Naive B cell (primary cell): ENCODE measurements around the gene RUFY1. TPM values are rescaled to one million over a fixed set of nuclear protein-coding genes. Genes with fewer than 3 reads are reported as not detected.
A peak's percentile ranks its signal among the peaks of the same experiment; 100 is the strongest.
"Not testable (repeated sequence)": the region's sequence is repeated elsewhere in the genome, so short reads cannot be mapped to it uniquely, and the experiment has no call there.

Experiments used
- ATAC-seq, 2 donors: fragments of 150-1000 bp; cut with Tn5 transposase; 2 replicates each; pipeline ENCODE4 v1.10.0; 2021; ENCODE audit warnings: low read depth in 2 of 2, mild to moderate bottlenecking in 2 of 2, moderate library complexity in 2 of 2
- DNase-seq: peaks from one replicate; pipeline ENCODE4 v3.0.0; 2022
- H3K27ac Mint-ChIP-seq, 6 donors: one replicate each; pipeline ENCODE4 v1.8.0; 2020 to 2022; ENCODE audit warnings: mild to moderate bottlenecking in 6 of 6, mixed read lengths in 6 of 6, moderate library complexity in 5 of 6, inconsistent platforms in 2 of 6
- H3K27me3 Mint-ChIP-seq, 3 donors: one replicate each; pipeline ENCODE4 v1.8.0; 2021 to 2022; ENCODE audit warnings: mixed read lengths in 3 of 3, mild to moderate bottlenecking in 1 of 3
- H3K36me3 Mint-ChIP-seq, 2 donors: one replicate each; pipeline ENCODE4 v1.8.0; 2020 to 2022; ENCODE audit warnings: mixed read lengths in 2 of 2, inconsistent platforms in 1 of 2, mild to moderate bottlenecking in 1 of 2
- H3K4me1 Mint-ChIP-seq, 3 donors: one replicate each; pipeline ENCODE4 v1.8.0; 2020 to 2022; ENCODE audit warnings: mixed read lengths in 3 of 3, inconsistent platforms in 1 of 3, mild to moderate bottlenecking in 1 of 3, moderate library complexity in 1 of 3
- H3K4me3 Mint-ChIP-seq, 8 donors: one replicate each; pipeline ENCODE4 v1.8.0; 2020 to 2022; ENCODE audit warnings: mild to moderate bottlenecking in 8 of 8, mixed read lengths in 8 of 8, moderate library complexity in 8 of 8, inconsistent platforms in 2 of 8
- H3K9me3 Mint-ChIP-seq, 7 donors: one replicate each; pipeline ENCODE4 v1.8.0; 2020 to 2022; ENCODE audit warnings: mixed read lengths in 7 of 7, mild to moderate bottlenecking in 5 of 7, inconsistent platforms in 2 of 7, moderate library complexity in 1 of 7
- polyA plus RNA-seq, 6 donors: library from polyadenylated mRNA; unstranded; fragments of 300-500 nt; fragmentation: Illumina TruSeq; gene quantifications; one replicate each; pipeline ENCODE4 v1.2.3, GENCODE V29; 2021; ENCODE audit warnings: low read depth in 6 of 6

The RUFY1 gene
- polyA plus RNA-seq, 6 donors from 2014 or later, result 12.9 to 63.5 (median 42.2) TPM

GRCh38 chr5:179554981-179555380 is 4.6 kb downstream of the RUFY1 start:
- Mint-ChIP-seq H3K4me1 (peaks cover 28 to 70% (median 33%) of the 10 kb centered on the region in 3 donors), H3K36me3 (no peaks in the 10 kb centered on the region), H3K27me3 (no peaks in the 10 kb centered on the region), H3K27ac (peak overlapping the region in 1 of 6 donors; percentile 66), H3K9me3 (peaks cover 0 to 2% (median 0%) of the 10 kb centered on the region in 7 donors), H3K4me3 (peak overlapping the region in 2 of 8 donors; percentile 2 to 33)
- DNase-seq (no peak), ATAC-seq (no peak)

- Mint-ChIP-seq H3K27ac (peak overlapping the region in 1 of 6 donors; percentile 93), H3K4me1 (peaks cover 20 to 54% (median 21%) of the 10 kb centered on the region in 3 donors), H3K4me3 (peak overlapping the region in 6 of 8 donors; percentile 9 to 93 (median 90))
- ATAC-seq, H3K27me3 Mint-ChIP-seq, H3K36me3 Mint-ChIP-seq, H3K9me3 Mint-ChIP-seq, DNase-seq: not testable (repeated sequence)
These were observed 8.0 kb downstream of the RUFY1 start for GRCh38 chr5:179558261-179558799.

- ATAC-seq, result no peak
- H3K9me3 Mint-ChIP-seq, result peaks cover 0 to 2% (median 0%) of the 10 kb centered on the region in 7 donors
These were observed 8.6 kb downstream of the RUFY1 start for GRCh38 chr5:179558932-179559283.

GRCh38 chr5:179559284-179560252 is 9.2 kb downstream of the RUFY1 start:
- Mint-ChIP-seq H3K4me3 (peak overlapping the region; percentile 84 to 93 (median 92)), H3K36me3 (peaks cover 8 to 10% of the 10 kb centered on the region in 2 donors)

More at GRCh38 chr5:179558932-179559283, 8.6 kb downstream of the RUFY1 start:
- Mint-ChIP-seq H3K4me1 (peaks cover 14 to 48% (median 17%) of the 10 kb centered on the region in 3 donors), H3K27me3 (no peaks in the 10 kb centered on the region), H3K27ac (peak overlapping the region; percentile 90 to 97 (median 94)), H3K4me3 (peak overlapping the region; percentile 84 to 93 (median 92)), H3K36me3 (peaks cover 8% of the 10 kb centered on the region in 2 donors)
- DNase-seq, result no peak

GRCh38 chr5:179564526-179564925 is 14.2 kb downstream of the RUFY1 start:
- Mint-ChIP-seq H3K4me3 (peak overlapping the region in 1 of 8 donors; percentile 22), H3K36me3 (peaks cover 14 to 20% of the 10 kb centered on the region in 2 donors), H3K9me3 (no peaks in the 10 kb centered on the region), H3K27ac (no peak overlapping the region), H3K4me1 (peaks cover 0 to 7% (median 5%) of the 10 kb centered on the region in 3 donors), H3K27me3 (no peaks in the 10 kb centered on the region)
- DNase-seq (no peak), ATAC-seq (no peak)

More at GRCh38 chr5:179559284-179560252, 9.2 kb downstream of the RUFY1 start:
- Mint-ChIP-seq H3K4me1 (peaks cover 9 to 41% (median 15%) of the 10 kb centered on the region in 3 donors), H3K27ac (peak overlapping the region; percentile 90 to 97 (median 94)), H3K27me3 (no peaks in the 10 kb centered on the region), H3K9me3 (peaks cover 0 to 2% (median 0%) of the 10 kb centered on the region in 7 donors)
- ATAC-seq (peak; percentile 99), DNase-seq (peak; percentile 76)

- no peaks in the 10 kb centered on the region for H3K27me3 Mint-ChIP-seq
- no peak for DNase-seq
These were observed 18.4 kb downstream of the RUFY1 start for GRCh38 chr5:179568721-179569120.

GRCh38 chr5:179572386-179572785 is 22.0 kb downstream of the RUFY1 start:
- peaks cover 18 to 21% of the 10 kb centered on the region in 2 donors for H3K36me3 Mint-ChIP-seq
- ATAC-seq (no peak), DNase-seq (no peak)
- peak overlapping the region in 1 of 6 donors; percentile 36 for H3K27ac Mint-ChIP-seq
- H3K4me1 Mint-ChIP-seq, result peaks cover 0 to 5% (median 0%) of the 10 kb centered on the region in 3 donors
- no peak overlapping the region for H3K4me3 Mint-ChIP-seq
- H3K27me3 Mint-ChIP-seq, result no peaks in the 10 kb centered on the region
- H3K9me3 Mint-ChIP-seq, result no peaks in the 10 kb centered on the region

More at GRCh38 chr5:179568721-179569120, 18.4 kb downstream of the RUFY1 start:
- no peak for ATAC-seq
- Mint-ChIP-seq H3K27ac (peak overlapping the region in 5 of 6 donors; percentile 25 to 95 (median 70)), H3K9me3 (no peaks in the 10 kb centered on the region), H3K4me3 (no peak overlapping the region), H3K36me3 (peaks cover 17 to 21% of the 10 kb centered on the region in 2 donors), H3K4me1 (peaks cover 0 to 5% (median 0%) of the 10 kb centered on the region in 3 donors)

GRCh38 chr5:179577286-179577960 is 27.1 kb downstream of the RUFY1 start:
- ATAC-seq, result no peak
- DNase-seq, result no peak
- H3K36me3 Mint-ChIP-seq, result peaks cover 8% of the 10 kb centered on the region in 2 donors
- H3K4me3 Mint-ChIP-seq, result no peak overlapping the region
- H3K27ac Mint-ChIP-seq, result peak overlapping the region in 1 of 6 donors; percentile 54
- H3K27me3 Mint-ChIP-seq, result no peaks in the 10 kb centered on the region
- no peaks in the 10 kb centered on the region for H3K4me1 Mint-ChIP-seq
- no peaks in the 10 kb centered on the region for H3K9me3 Mint-ChIP-seq

- no peak for DNase-seq
- no peak overlapping the region for H3K4me3 Mint-ChIP-seq
- peaks cover 13 to 16% of the 10 kb centered on the region in 2 donors for H3K36me3 Mint-ChIP-seq
- H3K9me3 Mint-ChIP-seq, result no peaks in the 10 kb centered on the region
- no peaks in the 10 kb centered on the region for H3K27me3 Mint-ChIP-seq
- H3K4me1 Mint-ChIP-seq, result peaks cover 0 to 4% (median 0%) of the 10 kb centered on the region in 3 donors
- ATAC-seq, result no peak
- H3K27ac Mint-ChIP-seq, result peak overlapping the region in 1 of 6 donors; percentile 33
These were observed 35.6 kb downstream of the RUFY1 start for GRCh38 chr5:179585941-179586401.

- Mint-ChIP-seq H3K9me3 (no peaks in the 10 kb centered on the region), H3K27me3 (no peaks in the 10 kb centered on the region), H3K27ac (peak overlapping the region in 2 of 6 donors; percentile 31 to 42), H3K4me3 (no peak overlapping the region), H3K36me3 (peaks cover 13 to 31% of the 10 kb centered on the region in 2 donors), H3K4me1 (peaks cover 0 to 4% (median 0%) of the 10 kb centered on the region in 3 donors)
- DNase-seq (no peak), ATAC-seq (no peak)
These were observed 37.8 kb downstream of the RUFY1 start for GRCh38 chr5:179588166-179588565.

- no peak overlapping the region for H3K4me3 Mint-ChIP-seq
- no peaks in the 10 kb centered on the region for H3K9me3 Mint-ChIP-seq
- H3K27ac Mint-ChIP-seq, result peak overlapping the region in 1 of 6 donors; percentile 69
- H3K4me1 Mint-ChIP-seq, result peaks cover 0 to 5% (median 0%) of the 10 kb centered on the region in 3 donors
- H3K27me3 Mint-ChIP-seq, result no peaks in the 10 kb centered on the region
- ATAC-seq (no peak), DNase-seq (no peak)
- peaks cover 6 to 28% of the 10 kb centered on the region in 2 donors for H3K36me3 Mint-ChIP-seq
These were observed 45.6 kb downstream of the RUFY1 start for GRCh38 chr5:179595916-179596315.

GRCh38 chr5:179596421-179596820 is 46.1 kb downstream of the RUFY1 start:
- peaks cover 6 to 25% of the 10 kb centered on the region in 2 donors for H3K36me3 Mint-ChIP-seq
- no peaks in the 10 kb centered on the region for H3K9me3 Mint-ChIP-seq
- H3K4me3 Mint-ChIP-seq, result no peak overlapping the region
- peaks cover 0 to 5% (median 0%) of the 10 kb centered on the region in 3 donors for H3K4me1 Mint-ChIP-seq
- H3K27me3 Mint-ChIP-seq, result no peaks in the 10 kb centered on the region
- ATAC-seq (no peak), DNase-seq (no peak)
- H3K27ac Mint-ChIP-seq, result peak overlapping the region in 1 of 6 donors; percentile 69

- H3K9me3 Mint-ChIP-seq, result no peaks in the 10 kb centered on the region
- peaks cover 0 to 5% (median 0%) of the 10 kb centered on the region in 3 donors for H3K4me1 Mint-ChIP-seq
- H3K27ac Mint-ChIP-seq, result peak overlapping the region in 1 of 6 donors; percentile 69
- no peak for ATAC-seq
- no peak overlapping the region for H3K4me3 Mint-ChIP-seq
- no peaks in the 10 kb centered on the region for H3K27me3 Mint-ChIP-seq
- no peak for DNase-seq
- peaks cover 7 to 9% of the 10 kb centered on the region in 2 donors for H3K36me3 Mint-ChIP-seq
These were observed 48.7 kb downstream of the RUFY1 start for GRCh38 chr5:179599100-179599499.
